HepG2 (cell line): ENCODE measurements around the gene AFF2. TPM values are rescaled to one million over a fixed set of nuclear protein-coding genes. Genes with fewer than 3 reads are reported as not detected.

Experiments used
- ATAC-seq: fragments of 200-7000 bp; cut with Tn5 transposase; 3 replicates; pipeline ENCODE4 v1.9.1; 2020; ENCODE audit warnings: mild to moderate bottlenecking, moderate library complexity
- BruUV-seq: library from RNA; stranded (reverse); fragments of 400-500 nt; replicated peaks from 2 replicates; lab custom pipeline; 2021; lab: Mats Ljungman, UMichigan
- CTCF ChIA-PET: fragments of 300-600 bp; formaldehyde crosslinking; extraction: SDS; loops from one replicate; lab custom pipeline; 2021; ENCODE audit warnings: low total read pairs, inconsistent platforms, low intra/inter-chr PET ratio; lab: Yijun Ruan, JAX
- POLR2A ChIA-PET: fragments of 350-600 bp; sonication (Branson Sonifier 250); formaldehyde crosslinking; loops from one replicate; lab custom pipeline; 2020; ENCODE audit warnings: antibody characterized with exemption, inconsistent platforms; lab: Yijun Ruan, JAX
- DNase-seq: peaks from one replicate; pipeline ENCODE4 v3.0.0-alpha.2; 2015; ENCODE audit warnings: low spot score
- FAIRE-seq: peaks from 3 replicates; lab custom pipeline; 2011; peaks lifted over from hg19 to GRCh38; lab: Jason Lieb, UNC
- H2AFZ ChIP-seq: one replicate; pipeline ENCODE4 v1.6.1; 2011; ENCODE audit warnings: low read length, inconsistent platforms
- H3K27ac ChIP-seq: fragments of 300-600 bp; 3 replicates; pipeline ENCODE4 v1.8.0; 2011; ENCODE audit warnings: mixed run types, mild to moderate bottlenecking, mixed read lengths, low read length, inconsistent platforms; ENCODE audit not compliant: insufficient read depth; ENCODE audit errors: extremely low read length
- H3K27me3 ChIP-seq, 2 experiments: fragments of 200-600 bp in 1 of 2; 2 replicates in 1 of 2; 3 replicates in 1 of 2; pipeline versions ENCODE4 v1.6.0 to v1.8.0; 2011; ENCODE audit warnings: low read length in 2 of 2, mild to moderate bottlenecking in 2 of 2, moderate library complexity in 2 of 2, inconsistent platforms in 1 of 2; ENCODE audit not compliant: insufficient read depth in 2 of 2, control insufficient read depth in 1 of 2
- H3K36me3 ChIP-seq, 2 experiments: fragments of 200-600 bp in 1 of 2; replicated peaks in 1 of 2; 2 replicates in 1 of 2; 3 replicates in 1 of 2; pipeline versions ENCODE4 v1.5.1 to v1.8.0; 2011; ENCODE audit warnings: low read length in 2 of 2, inconsistent platforms in 1 of 2; ENCODE audit not compliant: insufficient read depth in 2 of 2, control insufficient read depth in 1 of 2
- H3K4me1 ChIP-seq: 2 replicates; pipeline ENCODE4 v1.5.1; 2012; ENCODE audit warnings: low read length, inconsistent platforms; ENCODE audit not compliant: insufficient read depth
- H3K4me2 ChIP-seq: 2 replicates; pipeline ENCODE4 v1.6.0; 2011; ENCODE audit warnings: low read depth, low read length, inconsistent platforms
- H3K4me3 ChIP-seq, 3 experiments: fragments of 200-600 bp in 1 of 3; sonication (generic), shearing (Covaris generic) in 1 of 3; replicated peaks in 1 of 3; 2 replicates each; pipeline ENCODE4 v1.5.1; 2011 to 2016; ENCODE audit warnings: low read length in 3 of 3, inconsistent platforms in 2 of 3, low read depth in 2 of 3, mild to moderate bottlenecking in 2 of 3, control low read depth in 1 of 3, mixed read lengths in 1 of 3; ENCODE audit not compliant: insufficient read depth in 1 of 3
- H3K79me2 ChIP-seq: one replicate; pipeline ENCODE4 v1.6.1; 2011; ENCODE audit warnings: low read length, inconsistent platforms; ENCODE audit not compliant: insufficient read depth
- H3K9ac ChIP-seq: 2 replicates; pipeline ENCODE4 v1.6.0; 2011; ENCODE audit warnings: mild to moderate bottlenecking, low read depth, low read length, inconsistent platforms; ENCODE audit not compliant: insufficient read depth
- H3K9me3 ChIP-seq: 2 replicates; pipeline ENCODE4 v1.5.1; 2012; ENCODE audit warnings: mild to moderate bottlenecking, low read length
- H4K20me1 ChIP-seq: 2 replicates; pipeline ENCODE4 v1.6.0; 2011; ENCODE audit warnings: inconsistent platforms, mild to moderate bottlenecking, low read length, moderate library complexity; ENCODE audit not compliant: insufficient read depth
- ARID3A ChIP-seq: IDR thresholded peaks from 2 replicates; pipeline ENCODE4 v1.6.1; 2012; ENCODE audit warnings: low read depth, low read length, improper control_type of control experiment
- CC2D1A ChIP-seq: sonication (generic); formaldehyde crosslinking; IDR thresholded peaks from 2 replicates; pipeline ENCODE4 v1.8.1; 2023; ENCODE audit warnings: mild to moderate bottlenecking, missing genetic modification reagents
- RERE ChIP-seq: IDR thresholded peaks from 2 replicates; pipeline ENCODE4 v1.6.1; 2016; ENCODE audit warnings: low read depth, missing genetic modification reagents, missing compliant biosample characterization
- RFX5 ChIP-seq: IDR thresholded peaks from 2 replicates; pipeline ENCODE4 v1.6.1; 2011; ENCODE audit warnings: low read depth, low read length, improper control_type of control experiment
- SNRNP70 ChIP-seq: fragments of 200-400 bp; formaldehyde crosslinking; IDR thresholded peaks from 2 replicates; pipeline ENCODE4 v1.6.1; 2017; ENCODE audit warnings: mild to moderate bottlenecking, low read depth, low read length, moderate library complexity
- SRF ChIP-seq: IDR thresholded peaks from 2 replicates; pipeline ENCODE4 v1.6.1; 2011; ENCODE audit warnings: mild to moderate bottlenecking, low read depth, low read length, moderate library complexity
- TBX3 ChIP-seq: fragments of 450-650 bp; IDR thresholded peaks from 2 replicates; pipeline ENCODE4 v1.6.1; 2017; ENCODE audit warnings: antibody characterized with exemption, mild to moderate bottlenecking, inconsistent platforms, borderline replicate concordance
- ZFP41 ChIP-seq: sonication (generic); formaldehyde crosslinking; IDR thresholded peaks from 2 replicates; pipeline ENCODE4 v1.4.0; 2020; ENCODE audit warnings: mild to moderate bottlenecking, missing genetic modification reagents, borderline replicate concordance
- ZNF207 ChIP-seq: fragments of 450-650 bp; IDR thresholded peaks from 2 replicates; pipeline ENCODE4 v1.6.1; 2016; ENCODE audit warnings: antibody characterized with exemption, borderline replicate concordance
- ZNF597 ChIP-seq: sonication (generic); formaldehyde crosslinking; IDR thresholded peaks from 2 replicates; pipeline ENCODE4 v1.5.0; 2020; ENCODE audit warnings: missing genetic modification reagents
- WGBS: methylation state at CpG from one replicate; pipeline ENCODE4 v1.1.6; 2017; ENCODE audit warnings: low lambda C conversion rate; 5-methylcytosine and 5-hydroxymethylcytosine counted together
- in situ Hi-C: cut with HindIII; loops from 2 replicates; pipeline ENCODE4 v1.10.0; 2017; ENCODE audit warnings: low pct_unique_long_range_greater_than_20kb; ENCODE audit not compliant: extremely low pct_ligation_motif_present
- intact Hi-C: fragments of 100-400 bp; cut with micrococcal nuclease; formaldehyde crosslinking; loops from one replicate; pipeline ENCODE4 v1.10.0; 2022; ENCODE audit not compliant: unreplicated experiment
- polyA plus RNA-seq, 8 experiments: library from polyadenylated mRNA; depleted of rRNA in 3 of 8; stranded (reverse) in 7 of 8; unstranded in 1 of 8; fragments of >200 nt; fragmentation: Illumina TruSeq in 4 of 8; extraction: Trizol in 4 of 8; gene quantifications; 2 replicates each; pipeline versions ENCODE4 v1.2.1 to v1.2.3, GENCODE V29; 2011 to 2016; ENCODE audit warnings: low read depth in 4 of 8, missing spikeins in 1 of 8, mixed read lengths in 1 of 8; ENCODE audit not compliant: insufficient read depth in 1 of 8
- total RNA-seq, 5 experiments: library from RNA; depleted of rRNA; stranded (reverse); fragments of >200 nt; fragmentation: Illumina TruSeq; extraction: Trizol; gene quantifications; 2 replicates each; pipeline ENCODE4 v1.2.3, GENCODE V29; 2016; ENCODE audit warnings: low read depth in 1 of 5
- TF ChIP-seq, protein P1 (sequence below): sonication (generic); formaldehyde crosslinking; IDR thresholded peaks from 2 replicates; pipeline ENCODE4 v1.5.0; 2020; ENCODE audit warnings: mild to moderate bottlenecking, missing genetic modification reagents

AFF2 gene
- total and polyA plus RNA-seq, 2 of the 13 experiments (the other 11 are each of a cell fraction or from before 2014, with no cell fraction given) = not detected

DNA sequence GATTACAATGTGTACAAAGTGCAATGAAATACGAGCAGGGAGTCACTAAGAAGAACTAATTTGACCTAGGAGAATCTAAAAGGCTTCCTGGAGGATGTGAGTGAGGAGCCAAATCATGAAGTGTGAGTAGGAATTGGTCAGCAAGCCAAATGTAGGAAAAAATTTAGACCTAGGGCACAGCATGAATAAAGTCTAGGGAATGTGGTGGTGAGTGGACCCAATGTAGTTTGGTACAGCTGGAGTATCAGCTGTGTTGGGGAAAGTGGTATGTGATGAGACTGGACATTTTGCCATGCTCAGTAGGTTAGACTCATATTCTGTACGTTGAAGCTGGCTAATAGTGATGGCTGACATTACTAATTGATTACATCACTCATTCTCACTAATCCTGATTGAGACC is 191.0 kb downstream of the AFF2 start (continued):
- TF ChIP-seq RERE (CRISPR knock-in tag) = no peak
- TF ChIP-seq SNRNP70 = no peak

- FAIRE-seq = no peak
- in situ Hi-C loops = no loop called here
- WGBS = 0% methylated on average over 3 of the region's 3 CpGs
- TF ChIP-seq, protein P1, sequence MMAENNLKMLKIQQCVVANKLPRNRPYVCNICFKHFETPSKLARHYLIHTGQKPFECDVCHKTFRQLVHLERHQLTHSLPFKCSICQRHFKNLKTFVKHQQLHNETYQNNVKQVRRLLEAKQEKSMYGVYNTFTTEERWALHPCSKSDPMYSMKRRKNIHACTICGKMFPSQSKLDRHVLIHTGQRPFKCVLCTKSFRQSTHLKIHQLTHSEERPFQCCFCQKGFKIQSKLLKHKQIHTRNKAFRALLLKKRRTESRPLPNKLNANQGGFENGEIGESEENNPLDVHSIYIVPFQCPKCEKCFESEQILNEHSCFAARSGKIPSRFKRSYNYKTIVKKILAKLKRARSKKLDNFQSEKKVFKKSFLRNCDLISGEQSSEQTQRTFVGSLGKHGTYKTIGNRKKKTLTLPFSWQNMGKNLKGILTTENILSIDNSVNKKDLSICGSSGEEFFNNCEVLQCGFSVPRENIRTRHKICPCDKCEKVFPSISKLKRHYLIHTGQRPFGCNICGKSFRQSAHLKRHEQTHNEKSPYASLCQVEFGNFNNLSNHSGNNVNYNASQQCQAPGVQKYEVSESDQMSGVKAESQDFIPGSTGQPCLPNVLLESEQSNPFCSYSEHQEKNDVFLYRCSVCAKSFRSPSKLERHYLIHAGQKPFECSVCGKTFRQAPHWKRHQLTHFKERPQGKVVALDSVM (CRISPR knock-in tag) = no peak
- TF ChIP-seq CC2D1A = no peak
- TF ChIP-seq ZNF597 (CRISPR knock-in tag) = no peak
- TF ChIP-seq ARID3A = no peak
- TF ChIP-seq RFX5 = no peak
- TF ChIP-seq ZNF207 = no peak
- TF ChIP-seq TBX3 = no peak
- TF ChIP-seq SRF = no peak
- TF ChIP-seq ZFP41 (CRISPR knock-in tag) = no peak
Measured at GRCh38 chrX:148695255-148695654, 194.8 kb downstream of the AFF2 start.

More at GRCh38 chrX:148695255-148695654, 194.8 kb downstream of the AFF2 start:
- Histone ChIP-seq H3K79me2 (no peaks in the 10 kb centered on the region), H3K36me3 (no peaks in the 10 kb centered on the region), H3K27me3 (no peaks in the 10 kb centered on the region), H3K4me2 (no peak overlapping the region), H2AFZ (no peak overlapping the region), H3K4me1 (no peaks in the 10 kb centered on the region), H3K4me3 (no peak overlapping the region), H4K20me1 (no peaks in the 10 kb centered on the region), H3K27ac (no peak overlapping the region), H3K9me3 (no peaks in the 10 kb centered on the region), H3K9ac (no peak overlapping the region)
- no peak for DNase-seq
- no TSS peak for BruUV-seq
- intact Hi-C loops = no loop called here
- POLR2A ChIA-PET = no interaction called here
- ATAC-seq = no peak
- CTCF ChIA-PET = no interaction called here
